Germinal center (tissue), 1 donor: ENCODE results near the gene SPINT1.
A peak's percentile ranks its signal among the peaks of the same experiment; 100 is the strongest.

Experiments used
- DNase-seq: peaks from one replicate; pipeline ENCODE4 v3.0.0; 2012; ENCODE audit warnings: mixed read lengths, low spot score

Gene SPINT1

DNA sequence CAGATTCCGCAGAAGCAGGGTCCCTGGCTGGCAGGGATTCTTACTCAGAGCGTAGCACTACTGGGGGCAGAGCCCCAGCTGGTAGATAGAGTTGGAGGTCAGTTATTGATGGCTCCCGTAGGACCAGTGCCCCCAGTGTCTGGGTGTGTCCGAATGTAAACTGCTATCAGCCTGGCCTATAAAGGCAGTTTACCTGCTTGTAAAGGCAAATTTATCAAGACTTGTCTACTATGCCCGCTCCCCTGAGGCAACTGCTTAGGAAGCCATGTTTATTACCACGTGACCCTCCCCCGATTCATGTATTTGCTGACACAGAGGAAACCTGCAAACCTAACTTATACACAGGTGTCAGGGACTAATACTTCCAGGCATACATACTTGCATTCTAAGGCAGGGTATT is 14.7 kb upstream of the SPINT1 start:
- no peak for DNase-seq

GRCh38 chr15:40830884-40831283 is 13.0 kb upstream of the SPINT1 start:
- no peak for DNase-seq

GRCh38 chr15:40831861-40832260 is 12.0 kb upstream of the SPINT1 start:
- DNase-seq, result no peak

- no peak for DNase-seq
Observed at GRCh38 chr15:40832903-40833302, 10.9 kb upstream of the SPINT1 start.

- DNase-seq, result no peak
Observed at GRCh38 chr15:40836020-40836419, 7.8 kb upstream of the SPINT1 start.

DNA sequence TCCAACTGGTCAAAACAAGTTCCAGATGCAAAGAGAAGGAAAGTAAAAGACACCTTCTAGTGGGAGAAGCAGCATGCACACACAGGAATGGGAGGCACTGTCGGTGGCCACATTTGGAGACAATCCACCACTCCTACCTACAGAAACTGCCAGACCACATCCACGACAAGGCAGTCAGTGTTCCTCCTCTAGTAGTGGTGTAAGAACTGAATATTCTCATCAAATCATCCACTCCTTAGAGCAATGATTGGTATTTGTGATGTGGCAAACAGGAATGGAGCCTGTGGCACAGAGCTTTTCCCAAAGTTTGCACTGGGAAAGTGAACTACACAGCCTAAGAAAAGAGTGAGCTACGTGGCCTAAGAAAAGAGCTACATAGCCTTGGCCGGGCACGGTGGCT is 5.1 kb upstream of the SPINT1 start:
- DNase-seq, result no peak

DNA sequence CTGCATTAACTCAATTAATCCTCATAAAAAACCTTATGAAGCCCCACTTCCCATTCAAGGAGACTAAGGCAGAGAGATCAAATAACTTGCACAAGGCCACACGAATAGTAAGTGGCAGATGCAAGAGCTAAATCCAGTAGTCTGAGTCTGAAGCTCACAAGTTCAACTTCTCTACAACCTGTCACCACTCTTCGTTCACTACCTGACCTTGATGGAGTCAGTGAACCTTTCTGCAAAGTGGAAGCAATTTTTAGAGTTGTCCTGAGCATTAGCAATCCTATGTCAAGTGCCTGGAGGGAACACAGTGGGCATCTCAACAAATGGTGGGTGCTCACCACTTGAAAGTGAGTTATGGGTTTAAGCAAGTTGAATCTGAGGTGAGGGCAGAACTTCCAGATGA is 2.1 kb upstream of the SPINT1 start:
- DNase-seq, result no peak

DNA sequence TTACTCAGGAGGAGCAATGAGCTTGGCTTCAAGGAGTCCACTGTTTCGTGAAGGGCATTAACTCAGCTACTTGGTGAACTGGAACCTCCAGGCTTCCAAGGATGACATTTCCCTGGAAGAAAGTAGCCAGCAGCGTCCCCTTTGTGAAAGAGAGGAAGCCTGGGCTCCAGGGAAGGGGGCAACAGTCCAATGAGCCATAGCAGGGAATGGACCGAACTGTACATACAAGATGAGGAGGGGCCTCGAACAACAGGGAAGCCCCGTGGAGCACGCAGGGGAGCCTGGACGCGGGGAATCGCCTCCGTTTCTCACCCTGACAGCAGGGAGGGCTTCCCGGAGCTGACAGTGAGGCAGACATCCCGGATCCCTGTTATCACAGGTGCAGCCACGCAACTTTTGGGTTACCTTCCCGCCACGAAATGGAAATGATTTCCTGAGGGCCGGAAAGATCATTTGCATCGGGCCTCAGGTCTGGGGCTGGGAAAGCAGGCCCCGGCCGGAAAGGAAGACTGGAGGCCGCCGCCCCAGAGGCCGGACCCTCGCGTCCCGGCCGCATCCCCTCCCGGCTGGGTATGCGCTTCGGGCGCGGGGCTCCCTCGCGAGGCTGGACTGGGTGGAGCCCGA is 475 bp upstream of the SPINT1 start:
- DNase-seq, result no peak

DNA sequence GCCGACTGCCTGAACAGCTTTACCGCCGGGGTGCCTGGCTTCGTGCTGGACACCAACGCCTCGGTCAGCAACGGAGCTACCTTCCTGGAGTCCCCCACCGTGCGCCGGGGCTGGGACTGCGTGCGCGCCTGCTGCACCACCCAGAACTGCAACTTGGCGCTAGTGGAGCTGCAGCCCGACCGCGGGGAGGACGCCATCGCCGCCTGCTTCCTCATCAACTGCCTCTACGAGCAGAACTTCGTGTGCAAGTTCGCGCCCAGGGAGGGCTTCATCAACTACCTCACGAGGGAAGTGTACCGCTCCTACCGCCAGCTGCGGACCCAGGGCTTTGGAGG is 815 bp downstream of the SPINT1 start:
- DNase-seq, result peak; percentile 57

DNA sequence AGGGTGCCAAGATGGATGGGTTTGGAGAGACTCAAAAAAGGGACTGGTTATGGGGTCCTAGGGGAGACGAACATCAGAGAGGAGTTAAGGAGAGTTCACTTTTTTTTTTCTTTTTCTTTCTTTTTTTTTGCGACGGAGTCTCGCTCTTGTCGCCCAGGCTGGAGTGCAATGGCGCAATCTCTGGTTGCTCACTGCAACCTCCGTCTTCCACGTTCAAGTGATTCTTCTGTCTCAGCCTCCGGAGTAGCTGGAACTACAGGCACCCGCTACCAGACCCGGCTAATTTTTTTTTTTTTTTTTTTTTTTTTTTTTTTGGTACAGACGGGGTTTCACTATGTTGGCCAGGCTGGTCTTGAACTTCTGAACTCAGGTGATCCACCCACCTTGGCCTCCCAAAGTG is 1.2 kb downstream of the SPINT1 start:
- no peak for DNase-seq

DNA sequence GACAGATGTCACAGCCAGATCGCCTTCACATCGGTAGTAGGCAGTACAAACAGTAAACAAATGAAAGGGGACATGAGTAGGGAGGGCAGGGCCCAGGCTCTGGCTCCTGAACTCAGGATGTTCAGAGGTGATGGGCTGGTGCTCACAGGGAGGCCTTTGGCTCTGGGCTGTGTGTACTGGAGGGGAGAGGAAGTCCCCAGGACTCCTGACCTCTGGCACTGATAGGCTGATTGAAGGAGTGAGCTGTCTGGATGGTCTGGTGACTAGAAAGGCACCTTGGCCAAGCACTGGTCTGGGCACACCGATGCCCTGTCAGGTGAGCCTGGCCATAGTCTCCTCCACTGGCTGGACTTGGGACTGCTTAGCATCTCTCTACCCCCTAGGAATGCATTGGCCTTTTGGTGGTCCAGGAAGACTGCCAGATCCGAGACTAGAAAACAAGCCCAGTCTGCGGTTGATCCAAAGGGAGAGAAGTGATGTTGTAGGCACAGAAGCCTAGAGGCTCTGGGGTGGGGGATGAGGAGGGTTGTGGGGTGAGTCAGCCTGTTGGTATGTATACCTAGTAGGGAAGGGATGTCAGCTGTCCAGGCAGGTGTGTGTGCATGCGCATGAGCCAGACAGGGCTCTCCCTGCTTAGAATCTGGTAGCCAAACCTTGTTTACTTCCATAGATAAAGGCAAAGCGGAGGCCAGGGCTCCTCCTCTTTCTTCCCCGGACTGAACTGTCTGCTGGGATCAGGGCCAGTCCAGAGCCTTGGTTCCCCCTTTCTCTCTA is 1.9 kb downstream of the SPINT1 start:
- DNase-seq, result no peak

GRCh38 chr15:40846841-40847222 is 3.0 kb downstream of the SPINT1 start:
- no peak for DNase-seq

GRCh38 chr15:40847223-40847961 is 3.5 kb downstream of the SPINT1 start:
- DNase-seq, result peak; percentile 55

GRCh38 chr15:40850576-40851112 is 6.8 kb downstream of the SPINT1 start:
- DNase-seq, result no peak

DNA sequence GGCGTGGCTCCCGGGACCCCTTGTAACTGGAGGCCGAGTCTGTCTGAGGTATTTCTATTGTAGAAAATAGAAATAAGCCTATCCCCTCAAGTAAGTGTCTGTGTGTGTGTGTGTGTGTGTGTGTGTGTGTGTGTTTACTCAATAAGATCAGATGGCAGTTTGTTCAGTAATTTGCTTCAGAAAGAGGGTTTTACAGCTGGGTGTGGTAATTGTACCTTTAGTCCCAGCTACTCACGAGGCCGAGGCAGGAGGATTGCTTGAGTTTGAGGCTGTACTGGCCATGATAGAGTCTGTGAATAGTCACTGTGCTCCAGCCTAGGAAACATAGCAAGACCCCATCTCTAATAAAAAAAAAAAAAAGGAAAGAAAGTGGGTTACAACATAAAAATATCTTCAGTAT is 8.7 kb downstream of the SPINT1 start:
- DNase-seq, result no peak

GRCh38 chr15:40853241-40853890 is 9.5 kb downstream of the SPINT1 start:
- no peak for DNase-seq

- DNase-seq, result no peak
Observed at GRCh38 chr15:40854161-40854560, 10.3 kb downstream of the SPINT1 start.

GRCh38 chr15:40855706-40856234 is 11.9 kb downstream of the SPINT1 start:
- no peak for DNase-seq

GRCh38 chr15:40856746-40857145 is 12.9 kb downstream of the SPINT1 start:
- DNase-seq, result no peak

- DNase-seq, result peak; percentile 89
Observed at GRCh38 chr15:40857601-40858341, 13.9 kb downstream of the SPINT1 start.

GRCh38 chr15:40858706-40859105 is 14.9 kb downstream of the SPINT1 start:
- no peak for DNase-seq
